GM19238 (cell line): ENCODE results near the gene ZNF214.

Source experiments
- DNase-seq: peaks from one replicate; pipeline ENCODE4 v3.0.0; 2011; ENCODE audit warnings: low spot score; ENCODE audit not compliant: insufficient read length

ZNF214 gene

DNA sequence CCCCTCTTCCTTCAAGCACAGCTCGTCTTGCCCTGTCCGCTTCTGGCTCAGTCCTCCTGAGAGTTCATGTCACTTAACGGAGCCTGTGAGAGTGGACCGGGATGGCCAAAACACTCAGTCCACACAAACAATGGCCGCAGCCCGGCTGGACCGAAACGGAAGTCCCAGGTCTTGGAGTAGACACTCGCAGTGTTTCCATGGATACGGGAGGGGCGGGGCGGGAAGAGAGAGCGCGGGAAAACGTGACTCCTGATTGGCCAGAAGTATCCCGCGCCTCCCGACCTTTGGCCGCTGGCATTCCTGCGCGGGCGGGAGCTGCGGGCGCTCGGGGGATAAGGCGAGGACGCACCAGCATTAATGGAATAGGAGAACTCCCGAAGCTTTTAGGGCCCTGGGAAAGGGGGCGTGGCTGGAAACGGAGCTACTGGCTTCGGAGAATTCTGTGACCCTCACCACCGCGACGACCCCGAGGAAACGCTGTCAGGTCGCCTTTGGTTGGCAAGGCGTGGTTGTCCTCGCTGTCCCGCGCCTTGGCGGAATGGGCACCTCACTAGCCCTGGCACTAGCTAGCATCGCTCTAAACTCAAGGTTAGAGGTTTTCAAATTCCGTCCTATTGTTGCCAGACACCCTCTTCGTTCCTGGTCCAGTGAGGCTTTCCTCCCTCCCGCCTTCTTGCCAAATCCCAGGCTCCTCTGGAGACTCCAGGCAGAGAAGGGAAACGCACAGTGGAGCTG lies at the start of gene ZNF214, which contains the start of gene NLRP14:
Gene ZNF214, minus strand, starts transcription at position 164 of the 735 bp plus-strand sequence. CDS start 17,511 bp downstream, outside the sequence.
Gene NLRP14, plus strand, starts transcription at position 297 of the 735 bp plus-strand sequence. CDS start 18,108 bp downstream, outside the sequence.
- peak; percentile 41 for DNase-seq

DNA sequence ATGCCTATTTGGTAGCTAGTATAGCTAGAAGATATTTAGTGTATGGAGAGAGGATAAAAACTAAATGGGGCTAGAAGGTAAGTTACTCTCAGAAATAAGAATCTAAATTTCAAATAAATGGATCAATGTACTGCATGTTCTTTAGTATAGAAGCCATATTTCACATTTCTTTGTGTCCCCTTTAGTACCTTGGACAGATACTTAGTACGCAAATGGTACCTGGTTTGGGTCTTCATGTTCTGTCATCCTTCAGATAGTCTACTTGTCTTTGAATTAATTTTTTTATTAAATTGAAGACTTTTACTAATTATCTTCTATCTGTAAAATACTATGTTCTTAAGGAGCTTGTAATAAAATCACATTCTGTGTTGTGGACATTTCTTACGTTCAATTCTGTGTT lies 42.4 kb upstream of the ZNF214 start:
- no peak for DNase-seq

DNA sequence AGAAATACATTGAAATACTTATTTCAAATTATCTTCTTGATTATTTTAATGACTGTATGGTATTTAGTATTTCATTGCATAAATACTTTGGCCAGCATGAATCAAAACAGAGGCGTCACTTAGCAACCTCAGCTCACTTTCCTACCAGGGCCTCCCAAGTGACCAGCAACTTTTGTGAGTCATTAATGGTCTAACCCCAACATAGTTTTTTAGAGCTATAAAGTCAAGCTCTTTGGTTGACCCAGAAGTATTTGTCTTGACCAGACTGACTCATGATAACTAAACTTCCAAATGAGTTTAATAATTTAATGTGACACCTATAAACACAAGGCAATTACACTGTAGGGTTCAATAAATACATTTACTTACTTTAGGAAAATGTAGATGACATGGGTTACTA lies 40.7 kb upstream of the ZNF214 start:
- DNase-seq, result no peak

DNA sequence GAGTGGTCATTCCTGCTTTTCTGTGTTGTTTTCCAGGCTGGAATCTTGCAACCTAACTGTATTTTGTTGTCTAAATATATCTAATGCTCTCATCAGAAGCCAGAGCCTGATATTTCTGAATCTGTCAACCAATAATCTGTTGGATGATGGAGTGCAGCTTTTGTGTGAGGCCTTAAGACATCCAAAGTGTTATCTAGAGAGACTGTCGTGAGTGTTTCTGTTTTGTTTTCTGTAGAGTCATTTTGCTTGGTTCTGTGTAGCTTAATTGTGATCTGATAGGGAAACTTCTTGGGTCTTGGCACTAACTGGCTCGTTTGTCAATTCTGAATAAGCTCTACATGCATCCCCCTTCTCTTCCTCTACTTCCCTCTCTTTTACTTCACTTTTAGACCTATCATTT lies 37.5 kb upstream of the ZNF214 start:
- no peak for DNase-seq

GRCh38 chr11:7056828-7057513 lies 36.8 kb upstream of the ZNF214 start:
- no peak for DNase-seq

DNA sequence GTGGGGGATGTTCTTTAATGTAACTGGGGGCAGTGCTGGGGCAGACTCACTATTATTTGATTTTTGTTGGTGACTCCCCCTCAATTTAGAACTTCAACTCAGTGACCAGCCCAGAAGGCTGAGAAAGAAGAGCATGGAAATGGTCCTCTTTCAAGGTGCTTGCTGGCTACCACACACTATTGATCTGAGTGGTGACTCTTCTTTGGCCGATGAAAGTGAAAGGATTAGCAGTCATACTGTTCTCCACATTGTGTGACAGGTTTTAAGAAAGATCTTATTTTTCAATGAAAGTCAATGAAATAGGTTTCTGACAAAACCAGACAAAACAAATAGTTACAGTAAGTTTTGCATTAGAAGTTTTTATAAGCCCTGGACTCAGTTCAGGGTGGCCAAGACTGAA lies 30.0 kb upstream of the ZNF214 start:
- no peak for DNase-seq

DNA sequence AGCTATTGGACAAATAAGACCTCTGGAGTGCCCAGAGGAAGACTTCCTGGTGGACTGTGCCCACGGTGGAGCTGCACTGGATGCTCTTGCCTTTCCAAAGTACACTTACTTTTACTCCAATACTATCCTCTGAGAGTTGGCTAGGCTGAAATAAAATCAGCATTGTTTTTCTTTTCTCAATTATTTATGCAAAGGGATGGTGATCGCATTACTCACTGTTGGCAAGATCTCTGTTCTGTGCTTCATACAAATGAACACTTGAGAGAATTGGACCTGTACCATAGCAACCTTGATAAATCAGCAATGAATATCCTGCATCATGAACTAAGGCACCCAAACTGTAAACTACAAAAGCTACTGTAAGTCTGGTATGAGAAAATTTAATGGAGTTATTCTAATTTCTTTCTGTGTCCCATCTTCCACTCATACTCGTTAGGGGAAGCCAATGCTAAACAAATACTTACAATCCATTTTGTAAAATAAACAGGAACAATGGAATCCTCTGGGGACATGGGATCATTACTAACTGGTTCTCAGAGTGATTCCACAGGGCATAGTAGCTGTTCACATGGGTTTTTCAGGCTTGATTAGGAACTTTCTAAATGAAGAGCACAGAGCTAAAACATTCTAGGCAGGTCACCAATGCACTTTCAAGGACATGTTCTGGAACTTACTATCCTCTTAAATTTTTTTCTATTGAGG lies 26.5 kb upstream of the ZNF214 start:
- DNase-seq, result no peak

DNA sequence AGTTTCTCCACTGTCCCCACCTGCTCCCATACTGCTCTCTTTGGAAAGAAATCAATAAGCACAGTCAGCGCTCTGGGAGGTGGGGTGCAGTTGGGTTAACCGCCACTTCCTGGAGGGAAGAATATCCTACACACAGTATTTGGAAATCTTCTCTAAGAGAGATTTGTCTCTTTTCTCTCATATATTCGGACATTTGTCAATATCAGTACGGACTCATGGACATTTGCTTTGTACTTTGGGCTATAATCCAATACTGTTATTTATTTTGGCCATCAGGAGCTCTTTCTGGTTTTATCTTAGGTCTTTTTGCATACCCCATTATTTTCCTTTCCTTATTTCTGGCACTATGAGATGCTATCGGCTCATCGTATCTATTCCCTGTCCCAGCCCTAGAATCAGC lies 13.9 kb upstream of the ZNF214 start:
- DNase-seq, result no peak

DNA sequence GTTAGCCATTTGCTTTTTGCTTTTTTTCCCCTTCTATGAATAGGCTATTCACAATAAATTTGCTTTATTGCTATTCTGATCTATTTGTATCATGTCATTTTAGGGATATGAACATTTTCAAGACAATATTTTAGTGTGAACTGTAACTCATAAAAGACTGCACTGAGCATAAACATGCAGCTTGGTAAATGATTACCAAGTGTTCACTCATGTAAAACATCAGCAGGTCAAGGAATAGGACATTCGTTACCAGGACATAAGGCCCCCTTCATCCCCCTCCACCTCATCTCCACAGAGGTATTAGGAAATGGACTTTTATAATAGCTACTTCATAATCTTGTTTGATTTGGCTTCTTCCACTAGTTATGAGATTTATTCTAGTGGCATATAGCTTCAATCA lies 12.5 kb upstream of the ZNF214 start:
- DNase-seq, result no peak

GRCh38 chr11:7031471-7031871 lies 11.3 kb upstream of the ZNF214 start:
- no peak for DNase-seq

DNA sequence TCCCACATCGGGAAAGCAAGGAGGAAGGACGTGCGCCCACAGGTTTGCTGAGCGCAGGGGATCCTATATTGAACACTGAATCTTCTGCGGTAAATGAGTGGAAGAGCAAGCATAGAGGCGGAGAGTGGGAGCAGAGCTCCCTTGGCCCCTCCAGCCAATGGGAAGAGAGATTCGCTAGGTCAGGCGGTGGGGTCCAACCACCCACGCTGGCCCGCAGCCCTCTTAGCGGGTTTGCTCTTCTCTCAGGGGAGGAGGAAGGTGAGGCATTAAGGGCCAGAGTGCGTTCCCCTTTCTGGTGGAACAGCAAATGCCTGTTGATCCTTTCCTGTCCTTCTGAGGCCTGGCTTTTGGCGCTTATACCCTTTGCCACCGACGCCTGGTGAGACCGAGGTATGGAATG lies 10.7 kb upstream of the ZNF214 start:
- no peak for DNase-seq

DNA sequence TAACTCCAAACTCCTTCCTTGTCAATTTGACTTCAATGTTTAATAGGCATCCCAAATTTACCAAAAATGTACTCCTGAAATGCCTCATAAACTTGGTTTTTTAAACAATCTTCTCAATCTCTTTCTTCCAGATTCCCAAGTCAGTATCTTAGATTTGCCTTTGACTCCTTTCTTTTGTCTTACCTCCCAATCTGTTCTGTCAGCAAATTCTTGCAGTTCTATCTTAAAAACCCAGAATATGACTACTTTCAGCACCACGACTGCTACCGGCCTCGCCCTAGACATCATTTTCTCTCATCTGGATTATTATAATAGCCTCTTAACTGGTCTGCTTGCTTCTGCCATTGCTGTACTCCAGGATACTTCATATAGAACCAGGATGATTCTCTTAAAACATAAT lies 8.0 kb upstream of the ZNF214 start:
- no peak for DNase-seq

- DNase-seq, result no peak
Observed at GRCh38 chr11:7021318-7021717, 1.2 kb upstream of the ZNF214 start.

DNA sequence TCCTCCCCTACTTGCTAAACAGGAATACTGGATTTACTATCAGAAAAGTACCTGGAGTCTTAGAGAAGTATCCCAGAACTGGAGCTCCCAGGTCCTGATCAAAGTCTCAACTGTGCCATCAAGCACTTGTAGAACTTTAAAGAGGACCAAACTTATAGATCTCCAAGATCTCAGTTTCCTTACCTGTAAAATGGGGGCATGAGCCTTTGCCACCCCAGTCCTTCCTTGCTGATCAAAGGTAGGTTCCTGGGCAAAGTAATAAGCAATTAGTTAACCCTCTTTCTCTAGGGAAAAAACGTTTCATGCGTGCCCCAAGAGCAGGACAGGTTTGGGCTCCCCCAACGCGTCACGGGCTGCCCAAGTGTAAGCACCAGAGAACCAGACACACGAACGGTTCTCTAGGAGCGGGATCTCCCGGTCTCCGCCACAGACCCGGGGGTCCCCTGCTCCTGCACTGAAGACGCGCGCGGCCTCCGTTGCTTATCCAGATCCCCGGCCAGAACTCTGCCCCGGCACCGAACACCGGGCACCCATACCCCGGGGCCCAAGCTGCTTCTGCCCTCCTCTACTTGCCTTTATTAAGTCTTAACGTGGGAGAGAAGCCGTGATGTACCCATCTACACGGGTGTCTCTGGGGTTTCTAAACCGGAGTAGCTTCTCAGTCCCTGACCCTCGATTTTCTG lies 505 bp downstream of the ZNF214 start:
- DNase-seq, result no peak

GRCh38 chr11:7016011-7016410 lies 4.1 kb downstream of the ZNF214 start:
- no peak for DNase-seq

DNA sequence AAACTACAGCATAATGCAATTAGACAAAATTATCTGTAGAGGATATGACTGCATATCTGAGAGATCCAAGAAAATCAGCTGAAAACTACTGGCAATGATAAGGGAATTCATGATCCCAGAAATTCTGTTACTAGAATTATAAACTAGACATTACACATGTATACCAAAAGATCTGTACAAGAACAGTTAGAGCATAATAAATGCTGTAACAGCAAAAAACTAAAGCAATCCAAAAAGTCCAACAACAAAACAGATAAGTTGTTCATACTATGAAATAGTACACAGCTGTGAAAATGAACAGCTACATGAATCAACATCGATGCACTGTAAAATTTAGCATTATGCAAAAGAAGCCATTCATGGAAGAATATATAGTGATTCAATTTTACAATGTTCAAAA lies 6.0 kb downstream of the ZNF214 start:
- DNase-seq, result no peak

GRCh38 chr11:7004482-7004881 lies 15.7 kb downstream of the ZNF214 start:
- DNase-seq, result no peak

DNA sequence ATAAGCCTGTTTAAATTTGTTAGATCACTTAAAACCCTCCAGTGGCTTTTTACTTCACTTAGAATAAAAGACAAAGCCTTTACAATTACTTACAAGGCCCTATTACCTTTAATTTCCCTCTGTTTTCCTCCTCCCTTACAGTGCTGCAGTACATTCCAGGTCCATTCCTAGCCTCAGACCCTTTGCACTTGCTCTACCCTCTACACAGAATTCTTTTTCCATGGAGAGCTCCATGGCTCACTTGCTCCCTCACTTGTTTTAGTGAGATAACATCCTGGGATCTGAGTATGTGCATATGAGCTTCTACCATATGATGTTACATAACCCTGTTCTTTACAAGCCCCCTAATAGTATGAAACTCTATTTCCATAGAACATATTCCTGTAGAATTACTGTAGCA lies 24.4 kb downstream of the ZNF214 start:
- DNase-seq, result no peak

GRCh38 chr11:6992457-6993417 lies 27.4 kb downstream of the ZNF214 start:
- no peak for DNase-seq

GRCh38 chr11:6992026-6992425 lies 28.1 kb downstream of the ZNF214 start:
- DNase-seq, result no peak

DNA sequence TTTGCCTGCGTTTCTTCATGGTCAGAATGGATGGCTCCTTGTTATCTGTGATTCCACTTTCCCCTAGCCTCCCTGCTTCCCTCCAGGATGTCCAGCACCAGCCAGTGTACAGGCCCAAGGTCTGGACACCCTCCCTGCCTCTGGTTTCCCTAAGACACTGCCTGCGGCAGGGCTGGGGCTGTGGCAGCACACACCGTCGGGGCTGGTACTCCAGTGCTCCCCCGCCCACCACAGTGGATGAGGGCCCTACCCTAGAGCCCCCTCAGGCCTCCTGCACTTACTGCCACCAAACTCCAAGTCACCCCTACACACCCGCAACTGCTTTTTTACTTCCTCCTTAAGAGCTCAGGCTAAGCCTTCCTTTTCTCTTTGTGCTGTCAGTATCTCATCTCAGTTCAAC lies 28.9 kb downstream of the ZNF214 start:
- no peak for DNase-seq
